Measurements from ENCODE around the gene AHSG. TPM values are rescaled to one million over a fixed set of nuclear protein-coding genes. Genes with fewer than 3 reads are reported as not detected.

Gene AHSG
- total RNA-seq, 1 experiment from 2014 or later = 222 TPM

DNA sequence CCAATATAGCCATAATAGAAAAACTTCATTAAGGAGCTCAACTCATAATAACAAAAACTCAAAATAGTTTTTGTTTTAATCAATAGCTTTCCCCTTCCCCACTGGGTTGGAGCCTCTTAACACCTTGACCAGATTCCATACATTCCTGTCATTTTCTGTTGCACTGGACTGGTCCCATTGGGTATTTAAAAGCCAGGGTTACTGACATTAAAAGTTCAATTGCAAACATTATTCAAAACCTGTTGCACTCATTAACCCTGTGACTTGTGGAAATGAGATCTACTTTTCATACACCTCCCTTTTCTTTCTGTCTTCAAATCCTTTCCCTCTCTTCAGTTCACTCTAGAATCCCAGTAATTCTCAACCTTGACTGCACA lies 51.2 kb downstream of the AHSG start:
- Histone ChIP-seq H3K4me3 (ENCODE audit: low read depth, low read length) (no peak overlapping the region), H3K36me3 (ENCODE audit: control insufficient read depth, insufficient read depth, low read length) (no peaks in the 10 kb centered on the region; the same call in 1 of the 2 replicates), H3K27me3 (replicated peaks; ENCODE audit: control insufficient read depth, insufficient read depth, low read length) (no peaks in the 10 kb centered on the region), H3K4me1 (peaks cover 27% of the 10 kb centered on the region), H3K9me3 (no peaks in the 10 kb centered on the region)
- H3K27me3 Mint-ChIP-seq (ENCODE audit: insufficient read depth, unreplicated experiment) = no peaks in the 10 kb centered on the region
- no TSS peak for BruUV-seq (replicated peaks)
- CTCF ChIA-PET = no interaction called here
- TF ChIP-seq, protein P1, sequence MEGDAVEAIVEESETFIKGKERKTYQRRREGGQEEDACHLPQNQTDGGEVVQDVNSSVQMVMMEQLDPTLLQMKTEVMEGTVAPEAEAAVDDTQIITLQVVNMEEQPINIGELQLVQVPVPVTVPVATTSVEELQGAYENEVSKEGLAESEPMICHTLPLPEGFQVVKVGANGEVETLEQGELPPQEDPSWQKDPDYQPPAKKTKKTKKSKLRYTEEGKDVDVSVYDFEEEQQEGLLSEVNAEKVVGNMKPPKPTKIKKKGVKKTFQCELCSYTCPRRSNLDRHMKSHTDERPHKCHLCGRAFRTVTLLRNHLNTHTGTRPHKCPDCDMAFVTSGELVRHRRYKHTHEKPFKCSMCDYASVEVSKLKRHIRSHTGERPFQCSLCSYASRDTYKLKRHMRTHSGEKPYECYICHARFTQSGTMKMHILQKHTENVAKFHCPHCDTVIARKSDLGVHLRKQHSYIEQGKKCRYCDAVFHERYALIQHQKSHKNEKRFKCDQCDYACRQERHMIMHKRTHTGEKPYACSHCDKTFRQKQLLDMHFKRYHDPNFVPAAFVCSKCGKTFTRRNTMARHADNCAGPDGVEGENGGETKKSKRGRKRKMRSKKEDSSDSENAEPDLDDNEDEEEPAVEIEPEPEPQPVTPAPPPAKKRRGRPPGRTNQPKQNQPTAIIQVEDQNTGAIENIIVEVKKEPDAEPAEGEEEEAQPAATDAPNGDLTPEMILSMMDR (IDR thresholded peaks at IDR 0.05; ENCODE audit: insufficient read depth in 1 of 2, low read depth in 1 of 2, low read length in 1 of 2, severe bottlenecking in 1 of 2, unreplicated experiment in 1 of 2) = no peak
- no peak for DNase-seq
- H3K9me3 Mint-ChIP-seq (ENCODE audit: unreplicated experiment) = peaks cover 1% of the 10 kb centered on the region
- H3K27ac Mint-ChIP-seq (ENCODE audit: unreplicated experiment) = peak overlapping the region; percentile 42
- no peaks in the 10 kb centered on the region for H3K36me3 Mint-ChIP-seq (ENCODE audit: insufficient read depth, unreplicated experiment)
- H3K4me3 Mint-ChIP-seq (ENCODE audit: unreplicated experiment) = peak overlapping the region; percentile 8
- intact Hi-C loops (cut with micrococcal nuclease; ENCODE audit: unreplicated experiment) = no loop called here
- peaks cover 29% of the 10 kb centered on the region for H3K4me1 Mint-ChIP-seq (ENCODE audit: low read depth, unreplicated experiment)
- POLR2A ChIA-PET = interaction anchor here (1.0 kb wide), 1 partner anchor 94 kb away, joined by 4 read pairs; the partner anchor contains the start of gene DNAJB11

DNA sequence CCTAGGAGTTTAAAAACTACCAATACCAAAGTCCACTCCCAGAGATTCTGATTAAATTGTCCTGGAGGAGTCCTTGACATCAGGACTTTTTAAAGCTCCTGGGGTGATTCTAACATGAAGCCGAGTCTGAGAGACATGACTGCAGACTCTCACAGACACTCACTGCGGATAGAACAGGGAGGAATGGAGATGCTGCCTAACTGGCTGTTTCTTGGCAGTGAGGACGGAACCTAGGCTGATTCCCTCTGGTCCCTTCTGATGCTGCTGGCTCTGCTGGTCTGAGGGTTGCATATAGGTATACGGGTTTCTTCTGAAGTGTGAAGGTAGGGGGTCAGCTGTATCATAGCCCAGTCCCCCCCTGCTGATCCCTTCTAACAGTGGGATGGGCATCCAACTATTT lies 51.6 kb downstream of the AHSG start:
- H3K4me3 ChIP-seq (ENCODE audit: low read depth, low read length) = no peak overlapping the region
- intact Hi-C loops (cut with micrococcal nuclease; ENCODE audit: unreplicated experiment) = no loop called here
- Mint-ChIP-seq H3K36me3 (ENCODE audit: insufficient read depth, unreplicated experiment) (no peaks in the 10 kb centered on the region), H3K4me1 (ENCODE audit: low read depth, unreplicated experiment) (peaks cover 29% of the 10 kb centered on the region), H3K27ac (ENCODE audit: unreplicated experiment) (peak overlapping the region; percentile 42), H3K9me3 (ENCODE audit: unreplicated experiment) (no peaks in the 10 kb centered on the region), H3K4me3 (ENCODE audit: unreplicated experiment) (peak overlapping the region; percentile 8), H3K27me3 (ENCODE audit: insufficient read depth, unreplicated experiment) (no peaks in the 10 kb centered on the region)
- peaks cover 29% of the 10 kb centered on the region for H3K4me1 ChIP-seq
- H3K9me3 ChIP-seq = no peaks in the 10 kb centered on the region
- TF ChIP-seq, protein P1 (IDR thresholded peaks at IDR 0.05; ENCODE audit: insufficient read depth in 1 of 2, low read depth in 1 of 2, low read length in 1 of 2, severe bottlenecking in 1 of 2, unreplicated experiment in 1 of 2) = no peak
- no peaks in the 10 kb centered on the region; the same call in 1 of the 2 replicates for H3K36me3 ChIP-seq (ENCODE audit: control insufficient read depth, insufficient read depth, low read length)
- no peaks in the 10 kb centered on the region for H3K27me3 ChIP-seq (replicated peaks; ENCODE audit: control insufficient read depth, insufficient read depth, low read length)
- no peak for DNase-seq
- POLR2A ChIA-PET = interaction anchor here (1.0 kb wide), 1 partner anchor 94 kb away, joined by 4 read pairs; the partner anchor contains the start of gene DNAJB11
- CTCF ChIA-PET = no interaction called here
- BruUV-seq (replicated peaks) = no TSS peak

GRCh38 chr3:186665625-186666188 lies 52.8 kb downstream of the AHSG start, which contains the start of gene HRG:
Gene HRG, plus strand, starts transcription at chr3:186666014. Its CDS starts 18 bp downstream, at chr3:186666032.
- no peaks in the 10 kb centered on the region for H3K9me3 ChIP-seq
- TF ChIP-seq, protein P1 (IDR thresholded peaks at IDR 0.05; ENCODE audit: insufficient read depth in 1 of 2, low read depth in 1 of 2, low read length in 1 of 2, severe bottlenecking in 1 of 2, unreplicated experiment in 1 of 2) = no peak
- no peak within 1 kb of the TSS for H3K4me3 Mint-ChIP-seq (ENCODE audit: unreplicated experiment)
- H3K36me3 ChIP-seq (ENCODE audit: control insufficient read depth, insufficient read depth, low read length) = no peaks in the 10 kb centered on the region; the same call in 1 of the 2 replicates
- no peaks in the 10 kb centered on the region for H3K36me3 Mint-ChIP-seq (ENCODE audit: insufficient read depth, unreplicated experiment)
- POLR2A ChIA-PET = no interaction called here
- H3K4me1 ChIP-seq = peaks cover 36% of the 10 kb centered on the region
- H3K27me3 ChIP-seq (replicated peaks; ENCODE audit: control insufficient read depth, insufficient read depth, low read length) = no peaks in the 10 kb centered on the region
- no peaks in the 10 kb centered on the region for H3K27me3 Mint-ChIP-seq (ENCODE audit: insufficient read depth, unreplicated experiment)
- H3K9me3 Mint-ChIP-seq (ENCODE audit: unreplicated experiment) = no peaks in the 10 kb centered on the region
- H3K4me1 Mint-ChIP-seq (ENCODE audit: low read depth, unreplicated experiment) = peaks cover 29% of the 10 kb centered on the region
- H3K4me3 ChIP-seq (ENCODE audit: low read depth, low read length) = no peak within 1 kb of the TSS
- H3K27ac Mint-ChIP-seq (ENCODE audit: unreplicated experiment) = no peak within 1 kb of the TSS
- CTCF ChIA-PET = no interaction called here
- BruUV-seq (replicated peaks) = no TSS peak
- intact Hi-C loops (cut with micrococcal nuclease; ENCODE audit: unreplicated experiment) = no loop called here
- DNase-seq = no peak
